Measurements from ENCODE around the gene ZMYM3. TPM values are rescaled to one million over a fixed set of nuclear protein-coding genes. Genes with fewer than 3 reads are reported as not detected.

The ZMYM3 gene
- total RNA-seq, 1 donor from 2014 or later, result 14.8 TPM

DNA sequence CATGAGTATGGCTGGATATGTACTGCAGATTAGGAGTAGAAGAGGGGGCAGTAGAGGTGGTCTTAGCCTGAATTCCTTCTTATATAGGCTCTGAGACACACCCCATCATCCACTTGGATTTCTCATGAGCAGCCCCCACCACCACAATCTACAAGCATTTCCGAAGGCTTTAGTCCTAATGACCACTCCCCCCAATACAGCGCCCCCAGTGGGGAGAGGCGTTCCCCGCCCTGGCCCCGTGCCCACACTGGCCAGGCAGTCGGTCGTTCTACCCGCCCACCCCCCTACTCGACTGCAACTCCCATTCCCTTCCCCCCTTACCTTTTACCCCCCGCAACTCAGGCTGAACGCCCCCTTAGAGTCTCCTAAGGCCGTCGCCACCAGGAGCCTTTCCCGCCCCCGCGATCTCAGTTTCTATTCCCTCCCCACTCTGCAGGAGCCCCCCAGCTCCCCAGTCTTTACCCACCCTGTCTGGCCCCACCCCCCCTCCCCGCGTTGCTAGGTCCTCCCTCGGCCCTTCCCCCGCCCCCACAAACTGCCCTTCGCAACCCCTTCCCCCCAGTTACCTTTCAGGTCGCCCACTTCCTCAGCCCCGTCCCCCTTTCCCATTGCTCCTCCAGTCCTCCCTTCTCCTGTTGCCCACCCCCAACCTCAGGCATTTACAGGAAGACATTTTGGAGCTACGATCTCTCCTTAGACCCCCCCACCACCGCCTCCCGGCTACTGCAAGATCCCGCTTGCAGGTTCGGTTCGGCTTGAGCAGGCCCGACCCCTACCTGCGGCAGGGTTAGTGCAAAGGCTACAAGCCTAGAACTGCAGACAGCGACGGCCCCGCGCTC lies 468 bp downstream of the ZMYM3 start:
- no peak for DNase-seq (ENCODE audit: low spot score)

DNA sequence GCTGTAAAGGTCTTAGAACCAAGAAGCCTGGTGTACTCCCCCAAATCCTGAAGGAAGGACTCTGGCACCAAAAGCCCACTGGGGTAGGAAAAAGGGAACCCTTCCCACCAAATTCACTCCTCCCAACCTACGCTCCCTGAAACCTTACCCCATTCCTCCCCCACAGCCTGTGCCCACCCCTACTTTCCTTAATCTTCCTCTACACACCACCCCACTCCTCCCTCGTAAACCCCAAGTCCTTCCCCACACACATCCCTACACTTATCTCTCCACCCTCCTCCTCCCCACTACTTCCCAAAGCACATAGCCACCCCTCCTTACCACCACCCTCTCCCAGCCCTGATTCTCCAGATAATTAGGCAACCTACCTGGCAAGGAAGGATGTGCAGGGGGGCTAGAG lies 1.7 kb downstream of the ZMYM3 start:
- ATAC-seq, result no peak
- DNase-seq (ENCODE audit: low spot score), result no peak

More for the DNA sequence above, 468 bp downstream of the ZMYM3 start:
- no peak for ATAC-seq

DNA sequence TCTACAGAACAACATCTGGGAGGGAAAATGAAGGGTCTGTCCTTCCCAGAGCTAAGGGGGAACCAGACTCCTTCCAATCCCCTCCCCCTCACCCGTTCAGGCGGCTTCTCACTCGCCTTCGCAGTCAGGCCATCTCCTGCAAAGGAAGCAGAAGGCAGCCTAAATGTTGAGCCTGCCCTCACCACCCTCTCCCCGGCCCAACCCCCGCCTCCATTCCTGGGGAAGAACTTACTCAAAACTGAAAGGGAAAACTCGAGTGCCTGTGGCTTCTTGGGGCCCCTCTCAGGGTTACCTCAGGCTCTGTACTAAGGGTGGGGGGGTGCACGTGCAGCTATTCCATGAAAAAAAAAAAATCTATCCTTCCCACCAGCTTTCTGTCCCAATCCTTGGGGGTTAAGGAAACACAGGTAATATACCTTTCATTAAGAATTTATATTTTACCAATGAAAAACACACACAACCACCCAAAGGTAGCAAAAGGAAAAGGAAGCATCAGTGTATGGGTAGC lies 2.4 kb downstream of the ZMYM3 start:
- DNase-seq (ENCODE audit: low spot score), result no peak
- no peak for ATAC-seq

DNA sequence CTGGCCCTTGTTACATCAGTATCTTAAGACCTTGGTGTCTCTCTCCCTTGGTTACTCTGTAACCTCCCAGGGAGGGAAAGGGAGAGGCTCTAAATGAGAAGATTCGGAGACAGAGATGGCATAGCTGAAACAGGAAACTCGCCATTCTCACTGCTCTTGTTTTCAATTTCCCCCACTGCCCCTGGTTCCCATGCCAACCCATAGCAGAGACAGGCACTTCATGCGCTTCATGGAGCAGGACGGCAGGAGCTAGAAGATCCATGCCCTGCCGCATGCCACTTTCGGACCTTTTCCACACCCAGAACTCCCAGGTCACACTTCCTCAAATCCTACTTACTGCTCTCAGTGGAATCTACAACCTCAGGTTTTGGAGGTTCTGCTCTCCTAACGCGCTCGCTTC lies 3.1 kb downstream of the ZMYM3 start:
- no peak for DNase-seq (ENCODE audit: low spot score)
- ATAC-seq, result no peak

DNA sequence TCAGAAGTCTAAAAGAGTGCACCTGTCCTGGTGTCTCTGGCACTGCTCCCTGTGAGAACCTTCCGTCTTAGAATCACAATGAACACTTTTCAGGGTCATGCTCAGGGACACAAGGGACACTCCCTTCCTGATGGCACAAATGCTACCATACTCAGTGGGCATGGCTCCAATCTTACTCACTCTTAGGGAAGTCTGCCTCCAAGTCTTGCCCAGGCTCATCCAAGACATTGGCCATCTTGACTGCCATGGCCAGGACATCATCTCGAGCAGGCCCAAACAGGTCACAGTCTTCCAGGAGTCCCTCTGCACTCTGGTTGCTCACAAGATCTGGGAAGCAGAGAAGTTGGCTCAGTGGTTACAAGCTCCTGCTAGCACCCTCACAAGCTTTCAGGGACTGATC lies 8.8 kb downstream of the ZMYM3 start:
- no peak for ATAC-seq
- no peak for DNase-seq (ENCODE audit: low spot score)

DNA sequence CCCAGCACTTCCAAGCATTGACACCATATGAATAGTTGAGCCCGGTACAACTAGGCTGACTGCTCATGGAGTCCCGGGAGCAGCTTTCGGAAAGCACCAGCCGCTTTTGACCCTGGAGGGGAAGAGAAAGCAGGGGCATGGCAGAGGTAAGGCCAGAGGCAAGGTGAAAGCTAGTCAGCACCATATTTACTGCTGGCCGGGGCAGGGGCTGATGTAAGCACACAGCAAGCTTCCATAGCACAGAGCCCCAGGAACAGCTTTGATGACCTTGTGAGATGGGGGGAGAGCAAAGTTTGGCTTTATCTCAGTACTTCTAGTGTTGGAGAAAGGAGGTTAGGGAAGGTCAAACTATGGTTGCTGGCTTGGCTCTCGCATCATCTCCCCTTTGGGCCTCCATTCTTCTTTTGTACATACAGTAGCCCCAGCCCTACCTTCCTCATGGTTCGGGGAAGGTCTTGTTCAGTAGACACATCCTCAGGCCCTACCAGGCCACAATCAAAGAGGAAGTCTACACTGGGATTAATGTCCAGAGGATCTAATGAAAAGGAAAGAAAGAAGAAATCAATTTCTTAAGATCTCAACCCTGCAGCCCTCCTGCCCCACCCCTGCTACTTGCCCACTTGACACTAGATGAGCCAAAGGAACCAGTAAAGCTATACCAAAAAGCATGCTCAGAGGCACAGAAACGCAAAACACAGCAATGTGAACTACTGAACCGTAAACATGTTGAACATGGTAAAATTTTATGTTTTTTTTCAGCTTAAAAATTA lies 9.4 kb downstream of the ZMYM3 start:
- DNase-seq (ENCODE audit: low spot score), result no peak
- no peak for ATAC-seq

DNA sequence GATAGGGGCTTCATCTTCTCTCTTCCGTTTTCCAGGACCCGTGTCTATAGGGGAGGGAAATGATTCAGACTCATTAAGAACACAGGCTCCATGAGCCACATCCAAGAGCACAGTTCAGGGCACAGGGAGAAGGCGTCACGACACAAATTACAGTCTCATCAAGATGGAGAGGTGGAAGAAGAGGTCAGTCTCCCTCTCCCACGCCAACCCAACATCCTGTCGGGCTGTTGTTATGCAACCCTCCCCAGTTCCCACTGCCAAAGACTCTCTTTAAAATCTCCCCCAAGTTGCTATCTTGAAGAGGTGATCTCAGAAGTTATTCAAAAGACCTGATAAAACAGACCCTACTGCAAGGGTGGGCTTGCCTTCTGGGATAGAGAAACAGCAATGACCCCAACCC lies 12.6 kb downstream of the ZMYM3 start:
- DNase-seq (ENCODE audit: low spot score), result no peak
- no peak for ATAC-seq

DNA sequence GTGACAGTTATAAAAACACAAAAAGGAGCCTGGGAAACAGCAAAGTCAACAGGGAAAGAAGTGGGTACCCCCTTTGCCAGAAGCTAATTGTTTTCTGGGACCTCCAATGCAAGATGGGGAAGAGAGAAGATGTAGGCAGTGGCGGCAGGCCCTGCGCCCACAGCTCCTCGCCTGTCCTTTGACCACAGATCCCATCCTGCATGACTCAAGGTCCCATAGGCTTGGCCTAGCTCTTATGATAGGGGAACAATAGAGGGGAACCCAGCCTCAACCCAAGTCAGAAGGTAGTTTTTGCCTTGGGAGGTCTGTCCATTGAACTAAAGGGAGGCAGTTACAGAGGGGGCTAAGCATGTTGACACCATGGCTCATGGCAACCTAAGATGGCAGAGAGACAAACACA lies 14.2 kb downstream of the ZMYM3 start:
- DNase-seq (ENCODE audit: low spot score) (no peak), ATAC-seq (no peak)

DNA sequence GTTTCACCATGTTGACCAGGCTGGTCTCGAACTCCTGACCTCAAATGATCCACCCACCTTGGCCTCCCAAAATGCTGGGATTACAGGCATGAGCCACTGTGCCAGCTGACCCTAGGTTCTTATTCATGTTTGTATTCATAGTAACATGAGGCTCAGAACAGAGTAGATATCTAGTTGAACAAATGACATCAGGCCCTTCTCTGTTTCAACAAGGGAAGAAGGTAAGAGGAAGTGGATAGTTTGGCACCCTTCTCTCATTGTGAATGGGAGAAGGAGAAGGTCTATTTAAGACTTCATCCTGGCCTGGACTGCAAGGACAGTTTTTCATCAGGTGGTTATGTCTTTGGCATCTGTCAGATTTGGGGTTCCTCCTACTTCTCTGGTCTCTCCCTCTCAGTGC lies 17.1 kb downstream of the ZMYM3 start:
- no peak for ATAC-seq

DNA sequence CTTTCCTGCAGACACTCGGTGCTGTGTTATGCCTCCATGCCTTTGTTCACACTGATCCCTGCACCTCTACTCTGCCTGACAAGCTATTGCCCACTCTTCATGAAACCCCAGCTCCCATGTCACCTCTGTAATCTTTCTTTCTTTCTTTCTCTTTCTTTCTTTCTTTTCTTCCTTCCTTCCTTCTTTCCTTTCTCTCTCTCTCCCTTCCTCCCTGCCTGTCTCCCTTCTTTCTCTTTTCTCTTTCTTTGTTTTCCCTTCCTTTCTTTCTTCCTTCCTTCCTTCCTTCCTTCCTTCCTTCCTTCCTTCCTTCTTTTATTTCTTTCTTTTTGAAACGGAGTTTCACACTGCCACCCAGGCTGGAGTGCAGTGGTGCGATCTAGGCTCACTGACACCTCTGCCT lies 18.5 kb downstream of the ZMYM3 start:
- DNase-seq (ENCODE audit: low spot score) (no peak), ATAC-seq (no peak)

More for the DNA sequence above, 17.1 kb downstream of the ZMYM3 start:
- DNase-seq (ENCODE audit: low spot score), result no peak

DNA sequence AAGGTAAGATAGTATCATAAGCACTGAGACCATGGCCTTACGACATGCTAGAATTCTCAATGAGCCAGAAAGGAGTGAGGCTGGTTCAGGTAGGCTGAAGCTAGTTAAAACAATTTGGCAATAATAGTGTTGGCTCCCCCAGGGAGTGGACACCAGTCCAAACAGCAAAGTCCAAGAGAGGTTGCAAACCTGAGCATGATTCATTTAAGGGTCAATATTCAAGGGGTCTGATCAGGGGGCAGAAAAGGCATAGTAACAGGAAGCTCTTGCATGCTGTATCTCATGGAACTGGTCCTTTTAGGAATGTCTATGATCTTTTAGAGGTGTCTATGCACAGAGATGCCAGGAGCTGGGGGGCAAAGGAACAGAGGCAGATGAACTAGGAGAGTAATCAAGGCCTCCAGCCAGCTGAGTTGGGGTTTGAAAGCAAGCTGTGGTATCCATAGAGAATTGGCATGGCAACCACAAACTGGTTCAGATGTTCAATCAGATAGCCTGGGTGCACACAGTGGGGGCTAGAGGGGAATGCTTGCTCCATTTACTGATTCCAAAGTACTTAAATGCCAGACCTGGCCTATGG lies 25.8 kb downstream of the ZMYM3 start:
- ATAC-seq (peak; percentile 56), DNase-seq (ENCODE audit: low spot score) (peak; percentile 72)

DNA sequence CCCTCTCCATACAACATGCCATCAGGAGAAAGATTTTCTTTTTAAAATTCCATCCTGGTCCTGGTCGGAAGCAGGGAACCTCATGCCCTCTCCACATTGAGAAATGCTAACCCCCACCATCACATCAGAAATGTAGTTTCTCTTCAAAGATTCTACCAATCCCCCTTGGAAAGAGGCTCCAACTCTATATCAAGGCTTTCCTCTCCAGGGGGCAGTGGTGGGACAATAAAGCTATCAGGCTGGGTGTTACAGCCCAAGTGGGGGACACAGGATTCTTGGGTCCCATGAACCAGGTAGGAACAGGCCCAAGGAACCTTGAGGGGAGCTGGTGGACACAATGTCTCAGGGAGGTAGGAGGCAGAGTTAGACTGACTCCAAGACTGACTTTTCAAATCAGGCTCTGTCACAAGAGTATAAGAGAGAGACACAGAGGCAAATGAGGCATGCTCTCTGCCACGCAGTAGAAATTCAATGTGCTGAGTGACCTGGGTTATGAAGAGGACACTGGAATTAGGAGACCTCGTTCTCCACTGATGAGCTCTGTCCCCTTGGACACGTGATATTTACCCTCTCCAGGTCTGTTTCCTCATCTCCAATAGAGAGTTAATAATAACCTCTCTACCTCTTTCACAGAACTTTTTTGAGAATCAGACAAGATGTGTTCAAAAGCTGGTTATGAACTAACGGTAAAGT lies 26.4 kb downstream of the ZMYM3 start:
- ATAC-seq (peak; percentile 71), DNase-seq (ENCODE audit: low spot score) (peak; percentile 54)

DNA sequence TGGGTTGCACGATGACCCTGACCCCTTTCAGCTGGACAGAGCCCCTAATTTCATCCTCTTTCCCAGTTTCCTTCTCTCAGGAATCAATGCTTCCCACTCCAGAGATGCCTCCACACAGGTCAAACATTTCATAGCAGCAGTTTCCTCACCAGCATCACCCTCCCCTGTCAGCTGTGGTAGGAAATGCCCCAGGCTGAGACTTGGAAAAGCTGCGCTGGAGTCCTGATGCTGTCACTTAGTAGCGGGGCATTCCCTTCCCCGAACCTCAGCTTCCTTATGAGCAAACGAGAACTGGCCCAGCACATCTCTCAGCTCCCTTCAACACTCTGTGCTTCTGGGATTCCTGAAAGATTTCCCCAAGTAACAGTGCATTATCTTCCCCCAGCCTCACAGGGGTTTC lies 28.3 kb downstream of the ZMYM3 start:
- DNase-seq (ENCODE audit: low spot score), result no peak
- ATAC-seq, result no peak

DNA sequence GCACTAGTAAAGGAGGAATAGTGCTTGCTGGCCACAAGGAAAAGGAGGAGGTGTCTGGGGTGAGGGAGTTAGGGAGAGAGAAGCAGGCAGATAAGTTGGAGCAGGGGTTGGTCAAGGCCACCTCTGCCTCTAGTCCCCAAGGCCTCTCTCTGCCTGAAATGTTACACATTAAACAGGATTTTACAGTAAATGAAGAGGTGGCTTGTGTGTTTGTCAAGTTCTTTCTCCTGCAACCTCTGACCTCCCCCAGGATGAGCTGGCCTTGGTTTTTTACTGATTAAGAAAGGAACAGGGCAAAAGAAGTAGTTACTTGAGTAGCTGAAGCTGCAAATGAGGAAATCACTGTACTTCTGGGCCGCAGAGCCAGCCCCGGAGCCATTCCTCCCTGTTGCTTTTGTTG lies 28.9 kb downstream of the ZMYM3 start:
- DNase-seq (ENCODE audit: low spot score), result no peak
- peak; percentile 2 for ATAC-seq

DNA sequence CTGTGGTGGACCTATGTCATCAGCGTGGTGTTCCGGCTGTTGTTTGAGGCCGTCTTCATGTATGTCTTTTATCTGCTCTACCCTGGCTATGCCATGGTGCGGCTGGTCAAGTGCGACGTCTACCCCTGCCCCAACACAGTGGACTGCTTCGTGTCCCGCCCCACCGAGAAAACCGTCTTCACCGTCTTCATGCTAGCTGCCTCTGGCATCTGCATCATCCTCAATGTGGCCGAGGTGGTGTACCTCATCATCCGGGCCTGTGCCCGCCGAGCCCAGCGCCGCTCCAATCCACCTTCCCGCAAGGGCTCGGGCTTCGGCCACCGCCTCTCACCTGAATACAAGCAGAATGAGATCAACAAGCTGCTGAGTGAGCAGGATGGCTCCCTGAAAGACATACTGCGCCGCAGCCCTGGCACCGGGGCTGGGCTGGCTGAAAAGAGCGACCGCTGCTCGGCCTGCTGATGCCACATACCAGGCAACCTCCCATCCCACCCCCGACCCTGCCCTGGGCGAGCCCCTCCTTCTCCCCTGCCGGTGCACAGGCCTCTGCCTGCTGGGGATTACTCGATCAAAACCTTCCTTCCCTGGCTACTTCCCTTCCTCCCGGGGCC lies 29.7 kb downstream of the ZMYM3 start:
- ATAC-seq, result no peak
- no peak for DNase-seq (ENCODE audit: low spot score)

DNA sequence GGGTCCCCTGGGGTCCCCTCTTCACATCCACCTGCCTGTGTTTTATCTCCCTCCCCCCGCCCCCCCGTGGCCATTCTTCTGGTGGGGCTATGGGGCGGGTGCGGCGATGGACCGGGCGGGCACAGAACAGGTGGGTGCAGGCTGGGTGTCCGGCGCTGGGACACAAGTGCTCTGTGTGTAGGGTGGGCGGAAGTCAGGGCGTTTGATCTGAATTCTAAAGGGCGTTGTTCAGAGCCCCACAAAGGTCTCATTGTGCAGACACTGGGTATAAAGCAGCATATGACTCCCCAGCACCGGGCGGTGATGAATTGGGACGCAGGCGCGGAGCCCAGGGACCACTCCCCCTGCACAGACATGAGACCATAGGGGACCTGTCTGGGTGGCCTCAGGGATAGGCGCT lies 31.0 kb downstream of the ZMYM3 start, which contains the start of gene GJB1:
Gene GJB1 (plus strand): TSS at position 296 of the 400 bp plus-strand sequence. CDS start 484 bp downstream, outside the sequence.
- DNase-seq (ENCODE audit: low spot score) (no peak), ATAC-seq (no peak)

DNA sequence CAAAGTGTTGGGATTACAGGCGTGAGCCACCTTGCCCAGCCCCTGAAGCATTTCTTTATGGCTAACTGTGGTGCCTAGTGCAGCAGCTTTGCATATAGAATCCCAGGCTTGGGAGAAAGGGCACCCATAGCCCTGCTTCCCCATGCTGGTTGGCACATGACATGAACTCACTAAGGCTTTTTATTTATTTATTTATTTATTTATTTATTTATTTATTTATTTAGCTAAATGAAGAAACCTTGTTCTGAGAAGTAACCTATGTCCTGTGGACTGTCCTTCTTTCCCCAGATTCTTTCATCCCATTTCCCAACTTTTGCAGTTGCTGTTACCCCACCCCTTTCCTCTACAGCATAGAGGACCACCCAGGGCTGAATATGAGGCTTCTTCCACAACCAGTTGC lies 32.8 kb downstream of the ZMYM3 start:
- no peak for ATAC-seq
- no peak for DNase-seq (ENCODE audit: low spot score)

DNA sequence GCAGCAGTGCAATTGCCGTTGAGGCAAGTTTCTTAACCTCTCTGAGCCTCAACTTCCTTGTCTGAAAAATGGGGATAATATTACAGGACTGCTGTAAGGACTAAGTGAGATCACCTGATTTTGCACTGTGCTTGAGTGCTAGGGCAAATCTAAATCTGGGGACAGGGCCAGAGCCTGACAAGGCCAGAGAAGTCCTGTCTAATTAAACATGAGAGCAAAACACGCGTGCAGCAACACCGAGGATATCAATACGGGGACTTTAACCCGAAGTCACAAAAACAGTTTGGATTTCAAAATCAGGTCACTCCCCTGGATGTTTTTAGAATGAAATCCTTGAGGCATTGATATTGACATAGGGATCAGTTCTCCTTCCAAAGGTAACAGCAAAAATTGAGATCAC lies 36.6 kb downstream of the ZMYM3 start:
- ATAC-seq, result peak; percentile 52
- DNase-seq (ENCODE audit: low spot score), result peak; percentile 74

DNA sequence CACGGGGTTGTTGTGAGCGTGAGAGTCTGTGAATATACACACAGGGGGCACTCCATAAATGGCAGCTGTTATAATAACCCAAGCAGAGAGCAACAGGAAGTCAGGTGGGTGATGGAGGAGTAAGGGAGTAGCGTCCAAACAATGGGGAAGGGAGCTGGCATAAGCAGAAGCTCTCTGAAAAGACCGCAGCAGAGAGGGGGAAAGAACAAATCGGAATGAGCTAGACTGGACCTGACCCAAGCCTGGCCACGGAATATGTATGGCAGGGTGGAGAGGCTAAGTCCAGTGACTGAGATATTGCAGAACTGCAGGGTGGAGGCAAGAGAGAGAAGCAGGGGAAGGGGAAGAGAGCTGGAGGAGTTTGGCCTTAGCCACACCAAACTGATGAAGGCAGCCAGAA lies 37.5 kb downstream of the ZMYM3 start:
- DNase-seq (ENCODE audit: low spot score), result peak; percentile 52
- peak; percentile 28 for ATAC-seq

DNA sequence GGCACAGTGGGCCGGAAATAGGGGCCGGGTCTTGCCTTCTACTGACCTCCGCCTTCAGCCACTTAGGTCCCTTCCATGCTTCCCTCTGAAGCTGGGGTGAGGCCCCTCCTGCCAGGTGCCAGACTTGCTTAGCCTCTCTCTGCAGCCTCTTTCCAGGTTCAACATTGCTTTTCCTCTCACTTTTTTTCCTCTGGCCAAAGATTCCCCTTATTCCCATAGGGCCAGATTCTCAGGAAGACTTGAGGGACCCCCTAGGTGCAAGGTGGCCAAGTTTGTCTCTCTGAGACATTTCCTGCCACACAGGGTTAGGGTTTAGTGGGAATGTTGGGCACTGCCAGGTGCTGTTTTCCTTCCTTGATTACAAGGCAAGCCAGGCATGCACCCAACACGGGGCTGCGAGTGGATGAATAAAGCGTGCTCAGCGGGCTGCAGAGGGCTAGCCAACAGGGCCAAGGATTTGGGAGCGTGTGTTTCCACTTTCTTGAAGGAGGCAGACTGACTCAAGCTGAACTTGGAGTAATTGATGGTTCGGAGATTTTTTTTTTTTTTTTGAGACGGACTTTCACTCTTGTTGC lies 38.5 kb downstream of the ZMYM3 start:
- DNase-seq (ENCODE audit: low spot score) (no peak), ATAC-seq (no peak)

Measured in left lobe of liver (tissue), 2 donors.